ENCODE results near the gene KRT84. TPM values are rescaled to one million over a fixed set of nuclear protein-coding genes. Genes with fewer than 3 reads are reported as not detected.

KRT84 gene
- total RNA-seq, 1 donor from 2014 or later = not detected

DNA sequence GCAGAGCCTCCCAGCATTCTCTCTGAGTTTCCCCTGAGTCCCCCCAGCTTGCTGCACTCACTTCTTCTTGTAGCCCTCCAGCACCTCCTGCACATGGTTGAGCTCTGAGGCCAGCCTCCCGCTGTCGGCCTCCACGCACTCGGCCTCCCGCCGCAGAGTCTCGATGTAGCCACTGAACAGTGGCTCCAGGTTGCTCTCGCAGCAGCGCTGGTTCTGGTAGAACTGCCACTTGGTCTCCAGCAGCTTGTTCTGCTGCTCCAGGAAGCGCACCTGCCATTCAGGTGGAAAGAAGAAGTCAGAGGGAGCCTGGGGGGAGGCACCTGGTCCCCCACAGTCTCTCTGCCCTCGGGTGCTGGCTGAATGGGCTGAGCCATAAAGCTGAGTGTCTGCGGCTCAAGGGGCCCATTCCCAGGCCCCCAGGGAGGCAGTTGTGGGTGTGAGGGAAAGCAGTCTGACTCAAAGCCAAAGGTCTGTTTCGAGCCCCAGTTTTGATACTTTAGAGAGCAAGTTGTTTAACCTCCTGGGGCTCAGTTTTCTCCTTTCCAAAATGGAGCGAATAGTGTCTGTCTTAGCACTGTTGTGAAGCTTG, 20.5 kb downstream of the KRT84 start:
- DNase-seq (ENCODE audit: low read depth) = no peak
- Histone ChIP-seq H3K4me3 (ENCODE audit: low read depth, low read length) (no peak overlapping the region), H3K27me3 (ENCODE audit: control insufficient read depth, insufficient read depth, low read length) (no peaks in the 10 kb centered on the region), H3K36me3 (ENCODE audit: control insufficient read depth, insufficient read depth, low read length) (no peaks in the 10 kb centered on the region)
- no peak for FAIRE-seq
- TF ChIP-seq, protein P1, sequence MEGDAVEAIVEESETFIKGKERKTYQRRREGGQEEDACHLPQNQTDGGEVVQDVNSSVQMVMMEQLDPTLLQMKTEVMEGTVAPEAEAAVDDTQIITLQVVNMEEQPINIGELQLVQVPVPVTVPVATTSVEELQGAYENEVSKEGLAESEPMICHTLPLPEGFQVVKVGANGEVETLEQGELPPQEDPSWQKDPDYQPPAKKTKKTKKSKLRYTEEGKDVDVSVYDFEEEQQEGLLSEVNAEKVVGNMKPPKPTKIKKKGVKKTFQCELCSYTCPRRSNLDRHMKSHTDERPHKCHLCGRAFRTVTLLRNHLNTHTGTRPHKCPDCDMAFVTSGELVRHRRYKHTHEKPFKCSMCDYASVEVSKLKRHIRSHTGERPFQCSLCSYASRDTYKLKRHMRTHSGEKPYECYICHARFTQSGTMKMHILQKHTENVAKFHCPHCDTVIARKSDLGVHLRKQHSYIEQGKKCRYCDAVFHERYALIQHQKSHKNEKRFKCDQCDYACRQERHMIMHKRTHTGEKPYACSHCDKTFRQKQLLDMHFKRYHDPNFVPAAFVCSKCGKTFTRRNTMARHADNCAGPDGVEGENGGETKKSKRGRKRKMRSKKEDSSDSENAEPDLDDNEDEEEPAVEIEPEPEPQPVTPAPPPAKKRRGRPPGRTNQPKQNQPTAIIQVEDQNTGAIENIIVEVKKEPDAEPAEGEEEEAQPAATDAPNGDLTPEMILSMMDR (IDR thresholded peaks at IDR 0.05; ENCODE audit: insufficient read depth, low read length, severe bottlenecking) = no peak

DNA sequence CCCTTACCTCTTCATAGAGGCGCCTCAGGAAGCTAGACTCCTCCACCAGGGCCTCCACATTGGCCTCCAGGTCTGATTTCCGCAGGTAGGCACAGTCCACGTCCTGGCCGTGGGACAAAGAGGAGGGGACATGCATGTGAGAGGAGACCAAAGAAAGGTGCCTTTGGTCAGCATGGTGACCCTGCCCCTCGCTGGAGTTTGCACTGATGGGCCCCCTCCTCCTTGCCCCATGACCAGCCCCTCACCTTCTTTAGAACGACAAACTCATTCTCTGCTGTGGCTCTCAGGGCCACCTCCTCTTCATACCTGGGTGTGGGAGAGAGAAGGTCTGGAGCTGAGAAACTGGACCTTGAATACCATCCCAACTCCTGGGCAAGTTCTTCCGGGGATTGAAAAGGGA, 21.4 kb downstream of the KRT84 start:
- DNase-seq (ENCODE audit: low read depth) = no peak
- Histone ChIP-seq H3K27me3 (ENCODE audit: control insufficient read depth, insufficient read depth, low read length) (no peaks in the 10 kb centered on the region), H3K4me3 (ENCODE audit: low read depth, low read length) (no peak overlapping the region), H3K36me3 (ENCODE audit: control insufficient read depth, insufficient read depth, low read length) (no peaks in the 10 kb centered on the region)
- FAIRE-seq = peak; percentile 66
- TF ChIP-seq, protein P1 (IDR thresholded peaks at IDR 0.05; ENCODE audit: insufficient read depth, low read length, severe bottlenecking) = no peak

DNA sequence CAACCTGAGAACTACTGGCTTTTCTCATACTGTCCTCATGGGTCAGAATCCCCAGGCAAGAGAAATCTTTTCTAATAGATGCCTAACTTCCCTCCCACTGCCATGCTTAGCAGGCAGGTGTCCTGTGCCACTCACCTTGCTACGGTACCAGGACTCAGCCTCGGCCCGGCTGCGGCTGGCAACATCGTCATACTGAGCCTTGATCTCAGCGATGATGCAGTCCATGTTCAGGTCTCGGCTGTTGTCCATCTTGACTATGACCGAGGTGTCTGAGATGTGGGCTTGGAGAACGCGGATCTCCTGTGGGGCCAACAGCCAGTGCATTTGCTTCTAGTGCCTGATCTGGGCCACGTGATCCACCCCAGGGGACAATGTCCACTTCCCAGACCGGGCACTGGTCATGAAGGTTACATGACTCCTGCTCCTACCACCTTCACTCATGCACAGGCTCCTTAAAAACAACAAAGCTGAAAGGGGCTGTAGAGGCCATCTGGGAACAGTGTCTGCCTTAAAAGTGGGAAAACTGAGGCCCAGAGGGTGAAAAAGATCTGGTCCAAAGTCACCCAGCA, 22.3 kb downstream of the KRT84 start:
- peak; percentile 47 for FAIRE-seq
- Histone ChIP-seq H3K27me3 (ENCODE audit: control insufficient read depth, insufficient read depth, low read length) (no peaks in the 10 kb centered on the region), H3K4me3 (ENCODE audit: low read depth, low read length) (no peak overlapping the region), H3K36me3 (ENCODE audit: control insufficient read depth, insufficient read depth, low read length) (no peaks in the 10 kb centered on the region)
- TF ChIP-seq, protein P1 (IDR thresholded peaks at IDR 0.05; ENCODE audit: insufficient read depth, low read length, severe bottlenecking) = no peak
- DNase-seq (ENCODE audit: low read depth) = no peak

DNA sequence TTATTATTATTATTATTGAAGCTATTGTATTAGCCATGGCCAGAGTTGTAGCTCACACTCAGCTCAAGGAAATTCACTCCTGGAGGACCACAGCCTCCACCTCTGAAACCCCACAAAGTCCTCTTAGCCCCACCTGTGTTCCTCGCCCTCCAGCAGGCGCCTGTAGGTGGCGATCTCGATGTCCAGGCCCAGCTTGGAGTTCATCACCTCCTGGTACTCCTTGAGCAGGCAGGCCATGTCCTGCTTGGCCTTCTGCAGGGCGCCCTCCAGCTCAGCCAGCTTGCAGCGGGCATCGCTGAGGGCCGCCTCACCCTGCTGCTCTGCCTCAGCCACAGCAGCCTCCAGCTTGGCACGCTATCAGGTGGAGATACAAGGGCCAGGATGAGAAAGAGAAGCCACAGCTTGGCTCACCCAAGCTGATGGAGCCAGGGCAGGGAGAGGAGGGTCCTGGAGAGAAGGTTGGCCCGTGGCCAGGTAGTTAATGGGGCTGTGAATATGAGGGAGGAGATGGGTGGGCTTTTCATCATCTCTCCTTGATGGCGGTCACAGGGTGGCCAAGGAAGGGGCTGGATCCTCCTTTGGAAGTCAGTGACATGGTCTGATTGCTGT, 23.2 kb downstream of the KRT84 start:
- Histone ChIP-seq H3K36me3 (ENCODE audit: control insufficient read depth, insufficient read depth, low read length) (no peaks in the 10 kb centered on the region), H3K27me3 (ENCODE audit: control insufficient read depth, insufficient read depth, low read length) (no peaks in the 10 kb centered on the region), H3K4me3 (ENCODE audit: low read depth, low read length) (no peak overlapping the region)
- TF ChIP-seq, protein P1 (IDR thresholded peaks at IDR 0.05; ENCODE audit: insufficient read depth, low read length, severe bottlenecking) = no peak
- no peak for DNase-seq (ENCODE audit: low read depth)
- FAIRE-seq = no peak

DNA sequence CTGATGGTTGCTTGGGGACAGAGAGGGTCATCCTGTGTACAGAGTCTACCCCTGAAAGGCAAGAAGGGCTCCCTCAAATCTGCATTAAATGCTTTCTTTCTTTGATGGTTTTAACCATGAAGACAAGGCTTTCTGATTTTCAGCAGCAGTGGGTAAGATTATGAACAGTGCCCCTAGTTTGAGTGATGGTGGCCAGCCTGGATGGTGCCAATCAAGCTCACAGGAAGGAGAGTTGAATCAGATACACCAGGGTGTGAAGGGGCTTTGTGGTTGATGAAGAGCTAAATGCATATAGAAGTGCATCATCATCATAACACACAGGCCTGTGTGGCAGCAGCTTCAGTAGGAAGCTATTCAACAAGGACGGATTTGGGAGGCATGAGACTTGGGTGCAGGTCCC, 23.9 kb downstream of the KRT84 start:
- Histone ChIP-seq H3K4me3 (ENCODE audit: low read depth, low read length) (no peak overlapping the region), H3K27me3 (ENCODE audit: control insufficient read depth, insufficient read depth, low read length) (no peaks in the 10 kb centered on the region), H3K36me3 (ENCODE audit: control insufficient read depth, insufficient read depth, low read length) (no peaks in the 10 kb centered on the region)
- TF ChIP-seq, protein P1 (IDR thresholded peaks at IDR 0.05; ENCODE audit: insufficient read depth, low read length, severe bottlenecking) = no peak
- DNase-seq (ENCODE audit: low read depth) (no peak), FAIRE-seq (peak; percentile 81)

Measured in bronchial epithelial cell (primary cell).